Caco-2 (cell line): ENCODE measurements around the gene TGFBRAP1. TPM values are rescaled to one million over a fixed set of nuclear protein-coding genes. Genes with fewer than 3 reads are reported as not detected.

Experiments
- BruUV-seq: library from RNA; stranded (reverse); fragments of 400-500 nt; replicated peaks from 2 replicates; lab custom pipeline; 2021; lab: Mats Ljungman, UMichigan
- CTCF ChIA-PET: fragments of 300-600 bp; sonication (Branson Sonifier 250); formaldehyde crosslinking; loops from one replicate; lab custom pipeline; 2022; ENCODE audit warnings: antibody characterized with exemption; lab: Charles Lee
- POLR2A ChIA-PET: fragments of 300-600 bp; sonication (Branson Sonifier 250); formaldehyde crosslinking; loops from one replicate; lab custom pipeline; 2022; ENCODE audit warnings: antibody characterized with exemption; lab: Charles Lee
- DNase-seq, 2 experiments: peaks; one replicate each; pipeline versions ENCODE4 v3.0.0 to v3.0.0-alpha.2; 2020 to 2022
- H3K27me3 ChIP-seq: replicated peaks from 2 replicates; pipeline ENCODE4 v1.6.0; 2011; ENCODE audit warnings: low read length; ENCODE audit not compliant: control insufficient read depth, insufficient read depth
- H3K36me3 ChIP-seq: 2 replicates; pipeline ENCODE4 v1.5.1; 2011; ENCODE audit warnings: low read length; ENCODE audit not compliant: control insufficient read depth, insufficient read depth
- H3K4me1 ChIP-seq: fragments of 250-450 bp; sonication (Bioruptor Pico); 2 replicates; pipeline ENCODE4 v1.5.1; 2020; ENCODE audit warnings: mild to moderate bottlenecking
- H3K4me3 ChIP-seq: 2 replicates; pipeline ENCODE4 v1.5.1; 2011; ENCODE audit warnings: low read depth, mild to moderate bottlenecking, control low read depth, low read length
- H3K9me3 ChIP-seq: fragments of 250-450 bp; sonication (Bioruptor Pico); 2 replicates; pipeline ENCODE4 v1.5.1; 2020; ENCODE audit warnings: mild to moderate bottlenecking, moderate library complexity
- H3K27ac Mint-ChIP-seq: one replicate; pipeline ENCODE4 v1.8.0; 2022; ENCODE audit warnings: mixed read lengths; ENCODE audit not compliant: unreplicated experiment
- H3K27me3 Mint-ChIP-seq: one replicate; pipeline ENCODE4 v1.8.0; 2022; ENCODE audit warnings: mixed read lengths; ENCODE audit not compliant: insufficient read depth, unreplicated experiment
- H3K36me3 Mint-ChIP-seq: one replicate; pipeline ENCODE4 v1.8.0; 2022; ENCODE audit warnings: mild to moderate bottlenecking, mixed read lengths; ENCODE audit not compliant: insufficient read depth, unreplicated experiment
- H3K4me1 Mint-ChIP-seq: one replicate; pipeline ENCODE4 v1.8.0; 2022; ENCODE audit warnings: low read depth, mixed read lengths; ENCODE audit not compliant: unreplicated experiment
- H3K4me3 Mint-ChIP-seq: one replicate; pipeline ENCODE4 v1.8.0; 2022; ENCODE audit warnings: mild to moderate bottlenecking, moderate library complexity, mixed read lengths; ENCODE audit not compliant: unreplicated experiment
- H3K9me3 Mint-ChIP-seq: one replicate; pipeline ENCODE4 v1.8.0; 2022; ENCODE audit warnings: mixed read lengths; ENCODE audit not compliant: unreplicated experiment
- CTCF ChIP-seq, 2 experiments: fragments of 200-600 bp in 1 of 2; IDR thresholded peaks; 1 replicate in 1 of 2; 2 replicates in 1 of 2; pipeline versions ENCODE4 v1.5.1 to v1.8.0; 2011 to 2022; ENCODE audit warnings: antibody characterized with exemption in 1 of 2, control low read depth in 1 of 2, inconsistent platforms in 1 of 2, low read depth in 1 of 2, low read length in 1 of 2, mild to moderate bottlenecking in 1 of 2, moderate library complexity in 1 of 2; ENCODE audit not compliant: insufficient read depth in 1 of 2, severe bottlenecking in 1 of 2, unreplicated experiment in 1 of 2
- intact Hi-C: fragments of 100-400 bp; cut with micrococcal nuclease; formaldehyde crosslinking; loops from one replicate; pipeline ENCODE4 v1.10.0; 2022; ENCODE audit not compliant: unreplicated experiment
- total RNA-seq: library from RNA; stranded (reverse); gene quantifications from 2 replicates; pipeline ENCODE4 v1.2.3, GENCODE V29; 2022

TGFBRAP1 gene
- total RNA-seq, 1 experiment from 2014 or later, result 26.0 TPM

GRCh38 chr2:105307550-105307949, 22.0 kb downstream of the TGFBRAP1 start:
- H3K27me3 ChIP-seq, result no peaks in the 10 kb centered on the region
- intact Hi-C loops, result no loop called here
- no TSS peak for BruUV-seq
- no peaks in the 10 kb centered on the region for H3K27me3 Mint-ChIP-seq
- H3K4me3 ChIP-seq, result no peak overlapping the region
- no peak overlapping the region for H3K27ac Mint-ChIP-seq
- DNase-seq, result no peak
- H3K4me3 Mint-ChIP-seq, result no peak overlapping the region
- H3K36me3 ChIP-seq, result no peaks in the 10 kb centered on the region; the same call in 1 of the 2 replicates
- TF ChIP-seq CTCF (IDR thresholded peaks at IDR 0.05; ENCODE audit: insufficient read depth in 1 of 2, low read depth in 1 of 2, low read length in 1 of 2, severe bottlenecking in 1 of 2, unreplicated experiment in 1 of 2), result no peak
- POLR2A ChIA-PET, result no interaction called here
- no peaks in the 10 kb centered on the region for H3K4me1 Mint-ChIP-seq
- H3K36me3 Mint-ChIP-seq, result peaks cover 5% of the 10 kb centered on the region
- no peaks in the 10 kb centered on the region for H3K4me1 ChIP-seq
- no peaks in the 10 kb centered on the region for H3K9me3 Mint-ChIP-seq
- CTCF ChIA-PET, result no interaction called here
- no peaks in the 10 kb centered on the region for H3K9me3 ChIP-seq

GRCh38 chr2:105307146-105307545, 22.4 kb downstream of the TGFBRAP1 start:
- intact Hi-C loops, result no loop called here
- H3K27me3 ChIP-seq, result no peaks in the 10 kb centered on the region
- Mint-ChIP-seq H3K4me1 (no peaks in the 10 kb centered on the region), H3K9me3 (no peaks in the 10 kb centered on the region), H3K27ac (no peak overlapping the region), H3K36me3 (peaks cover 5% of the 10 kb centered on the region), H3K4me3 (no peak overlapping the region), H3K27me3 (no peaks in the 10 kb centered on the region)
- BruUV-seq, result no TSS peak
- H3K4me3 ChIP-seq, result no peak overlapping the region
- H3K9me3 ChIP-seq, result no peaks in the 10 kb centered on the region
- ChIA-PET CTCF (no interaction called here), POLR2A (no interaction called here)
- no peak for TF ChIP-seq CTCF (IDR thresholded peaks at IDR 0.05; ENCODE audit: insufficient read depth in 1 of 2, low read depth in 1 of 2, low read length in 1 of 2, severe bottlenecking in 1 of 2, unreplicated experiment in 1 of 2)
- no peaks in the 10 kb centered on the region for H3K4me1 ChIP-seq
- no peak for DNase-seq
- no peaks in the 10 kb centered on the region; the same call in 1 of the 2 replicates for H3K36me3 ChIP-seq

GRCh38 chr2:105301646-105302045, 27.9 kb downstream of the TGFBRAP1 start:
- H3K27me3 Mint-ChIP-seq, result no peaks in the 10 kb centered on the region
- CTCF ChIA-PET, result interaction anchor here (0.5 to 0.7 kb wide), 2 partner anchors 21 to 64 kb away, joined by 4 to 7 read pairs; no protein-coding TSS in a partner anchor
- Histone ChIP-seq H3K4me1 (no peaks in the 10 kb centered on the region), H3K4me3 (no peak overlapping the region), H3K36me3 (peaks cover 2% of the 10 kb centered on the region; the same call in 1 of the 2 replicates), H3K9me3 (no peaks in the 10 kb centered on the region), H3K27me3 (no peaks in the 10 kb centered on the region)
- intact Hi-C loops, result no loop called here
- H3K9me3 Mint-ChIP-seq, result no peaks in the 10 kb centered on the region
- no peak for DNase-seq
- peaks cover 17% of the 10 kb centered on the region for H3K36me3 Mint-ChIP-seq
- POLR2A ChIA-PET, result no interaction called here
- peaks cover 6% of the 10 kb centered on the region for H3K4me1 Mint-ChIP-seq
- H3K4me3 Mint-ChIP-seq, result no peak overlapping the region
- no TSS peak for BruUV-seq
- no peak for TF ChIP-seq CTCF (IDR thresholded peaks at IDR 0.05; ENCODE audit: insufficient read depth in 1 of 2, low read depth in 1 of 2, low read length in 1 of 2, severe bottlenecking in 1 of 2, unreplicated experiment in 1 of 2)
- no peak overlapping the region for H3K27ac Mint-ChIP-seq
